ENCODE data around the gene MT1B.
"Not testable (repeated sequence)": the region's sequence is repeated elsewhere in the genome, so short reads cannot be mapped to it uniquely, and the experiment has no call there.

Gene MT1B

DNA sequence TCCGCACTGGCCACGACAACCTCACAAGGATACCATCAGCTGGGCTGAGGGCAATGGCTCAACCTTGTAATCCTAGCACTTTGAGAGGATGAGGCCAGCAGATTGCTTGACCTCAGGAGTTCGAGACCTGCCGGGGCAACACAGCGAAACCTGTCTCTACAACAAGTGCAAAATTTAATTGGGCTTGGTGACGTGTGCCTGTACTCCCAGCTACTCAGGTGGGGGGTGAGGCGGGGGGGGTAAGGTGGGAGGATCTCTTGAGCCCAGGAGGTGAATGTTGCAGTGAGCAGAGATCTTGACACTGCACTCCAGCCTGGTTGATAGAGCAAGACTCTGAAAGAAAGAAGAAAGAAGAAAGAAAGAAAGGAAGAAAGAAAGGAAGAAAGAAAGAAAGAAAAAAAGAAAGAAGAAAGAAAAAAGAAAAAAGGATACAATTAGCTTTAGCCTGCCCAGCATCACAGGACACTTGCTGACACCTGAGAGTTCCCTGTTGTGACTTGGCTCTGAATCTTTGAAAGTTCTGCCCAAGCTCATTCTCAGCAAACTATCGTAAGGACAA lies 31.3 kb upstream of the MT1B start:
- H3K4me2 ChIP-seq (ENCODE audit: insufficient read depth, low read length, poor library complexity, severe bottlenecking): no peak overlapping the region
- peaks cover 0 to 5% of the 10 kb centered on the region in 2 donors for H3K9me3 ChIP-seq (replicated peaks in 1 of 2; ENCODE audit: control insufficient read depth in 2 of 2, insufficient read depth in 1 of 2, low read depth in 1 of 2, low read length in 2 of 2)
- DNase-seq (ENCODE audit: low spot score): no peak
- H4K8ac ChIP-seq (ENCODE audit: low read depth, low read length): no peak overlapping the region
- H2BK12ac ChIP-seq (ENCODE audit: low read length): no peak overlapping the region
- H3K9ac ChIP-seq (ENCODE audit: low read depth, low read length, poor library complexity): no peak overlapping the region
- no peak overlapping the region for H3K4ac ChIP-seq (ENCODE audit: low read length)
- H3K23ac ChIP-seq (ENCODE audit: low read depth, low read length, poor library complexity): no peak overlapping the region
- H4K91ac ChIP-seq (ENCODE audit: low read depth, low read length, poor library complexity): no peak overlapping the region
- no peak overlapping the region for H3K18ac ChIP-seq (ENCODE audit: low read length)
- no peak overlapping the region for H3K14ac ChIP-seq (ENCODE audit: low read length)
- no peak overlapping the region for H2BK5ac ChIP-seq (ENCODE audit: low read length)
- no peaks in the 10 kb centered on the region for H3K36me3 ChIP-seq (replicated peaks in 1 of 2; ENCODE audit: control insufficient read depth in 2 of 2, insufficient read depth in 2 of 2, low read length in 2 of 2)
- peaks cover 25 to 92% (median 64%) of the 10 kb centered on the region in 3 experiments for H3K27me3 ChIP-seq (ENCODE audit: control insufficient read depth in 3 of 3, insufficient read depth in 3 of 3, low read depth in 1 of 3, low read length in 3 of 3)
- no peak overlapping the region for H3K27ac ChIP-seq (replicated peaks; ENCODE audit: low read length)
- H2BK120ac ChIP-seq (ENCODE audit: low read depth, low read length): no peak overlapping the region
- no peaks in the 10 kb centered on the region for H3K79me1 ChIP-seq (ENCODE audit: low read depth, low read length)
- no peak overlapping the region for H3K4me3 ChIP-seq (ENCODE audit: low read length in 2 of 2)
- H2AFZ ChIP-seq (ENCODE audit: low read length): no peak overlapping the region
- no peak overlapping the region for H2BK15ac ChIP-seq (ENCODE audit: low read length)
- H2AK5ac ChIP-seq (ENCODE audit: low read depth, low read length): no peak overlapping the region
- H3K4me1 ChIP-seq (ENCODE audit: control insufficient read depth in 2 of 2, insufficient read depth in 1 of 2, low read depth in 1 of 2, low read length in 2 of 2): peaks cover 0 to 11% of the 10 kb centered on the region in 2 donors
- WGBS, 2 donors (ENCODE audit: extremely low coverage in 2 of 2, insufficient read length in 2 of 2, insufficient replicate concordance in 1 of 2): no CpG with 5 or more reads among the region's 8 CpGs

DNA sequence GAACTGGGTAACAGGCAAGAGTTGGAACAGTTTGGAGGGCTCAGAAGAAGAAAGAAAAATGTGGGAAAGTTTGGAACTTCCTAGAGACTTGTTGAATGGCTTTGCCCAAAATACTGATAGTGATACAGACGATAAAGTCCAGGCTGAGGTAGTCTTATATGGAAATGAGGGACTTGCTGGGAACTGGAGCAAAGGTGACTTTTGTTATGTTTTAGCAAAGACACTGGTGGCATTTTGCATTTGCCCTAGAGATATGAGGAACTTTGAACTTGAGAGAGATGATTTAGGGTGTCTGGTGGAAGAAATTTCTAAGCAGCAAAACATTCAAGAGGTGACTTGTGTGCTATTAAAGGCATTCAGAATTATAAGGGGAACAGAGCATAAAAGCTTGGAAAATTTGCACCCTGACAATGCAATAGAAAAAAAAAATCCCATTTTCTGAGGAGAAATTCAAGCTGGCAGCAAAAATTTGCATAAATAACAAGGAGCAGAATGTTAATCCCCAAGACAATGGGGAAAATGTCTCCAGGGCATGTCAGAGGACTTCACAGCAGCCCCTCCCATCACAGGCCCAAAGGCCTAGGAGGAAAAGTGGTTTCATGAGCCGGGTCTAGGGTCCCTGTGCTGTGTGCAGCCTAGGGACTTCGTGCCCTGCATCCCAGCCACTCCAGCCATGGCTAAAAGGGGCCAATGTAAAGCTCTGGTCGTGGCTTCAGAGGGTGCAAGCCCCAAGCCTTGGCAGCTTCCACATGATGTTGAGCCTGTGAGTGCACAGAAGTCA lies 29.8 kb upstream of the MT1B start:
- H3K14ac ChIP-seq (ENCODE audit: low read length); DNase-seq (ENCODE audit: low spot score); H3K4ac ChIP-seq (ENCODE audit: low read length); H4K8ac ChIP-seq (ENCODE audit: low read depth, low read length); H3K36me3 ChIP-seq (replicated peaks in 1 of 2; ENCODE audit: control insufficient read depth in 2 of 2, insufficient read depth in 2 of 2, low read length in 2 of 2); H3K23ac ChIP-seq (ENCODE audit: low read depth, low read length, poor library complexity); H2BK5ac ChIP-seq (ENCODE audit: low read length); H3K79me1 ChIP-seq (ENCODE audit: low read depth, low read length); H2BK120ac ChIP-seq (ENCODE audit: low read depth, low read length); H4K91ac ChIP-seq (ENCODE audit: low read depth, low read length, poor library complexity); H3K18ac ChIP-seq (ENCODE audit: low read length); H3K27ac ChIP-seq (replicated peaks; ENCODE audit: low read length); H3K4me3 ChIP-seq (ENCODE audit: low read length in 2 of 2); H2AFZ ChIP-seq (ENCODE audit: low read length); H2AK5ac ChIP-seq (ENCODE audit: low read depth, low read length); H2BK15ac ChIP-seq (ENCODE audit: low read length); H3K9ac ChIP-seq (ENCODE audit: low read depth, low read length, poor library complexity); H3K9me3 ChIP-seq (replicated peaks in 1 of 2; ENCODE audit: control insufficient read depth in 2 of 2, insufficient read depth in 1 of 2, low read depth in 1 of 2, low read length in 2 of 2); H3K4me2 ChIP-seq (ENCODE audit: insufficient read depth, low read length, poor library complexity, severe bottlenecking); H2BK12ac ChIP-seq (ENCODE audit: low read length): not testable (repeated sequence)
- peaks cover 4 to 11% of the 10 kb centered on the region in 2 donors for H3K4me1 ChIP-seq (ENCODE audit: control insufficient read depth in 2 of 2, insufficient read depth in 1 of 2, low read depth in 1 of 2, low read length in 2 of 2)
- no CpG with 5 or more reads among the region's 4 CpGs for WGBS, 2 donors (ENCODE audit: extremely low coverage in 2 of 2, insufficient read length in 2 of 2, insufficient replicate concordance in 1 of 2)
- peaks cover 34 to 93% (median 68%) of the 10 kb centered on the region in 3 experiments for H3K27me3 ChIP-seq (ENCODE audit: control insufficient read depth in 3 of 3, insufficient read depth in 3 of 3, low read depth in 1 of 3, low read length in 3 of 3)

DNA sequence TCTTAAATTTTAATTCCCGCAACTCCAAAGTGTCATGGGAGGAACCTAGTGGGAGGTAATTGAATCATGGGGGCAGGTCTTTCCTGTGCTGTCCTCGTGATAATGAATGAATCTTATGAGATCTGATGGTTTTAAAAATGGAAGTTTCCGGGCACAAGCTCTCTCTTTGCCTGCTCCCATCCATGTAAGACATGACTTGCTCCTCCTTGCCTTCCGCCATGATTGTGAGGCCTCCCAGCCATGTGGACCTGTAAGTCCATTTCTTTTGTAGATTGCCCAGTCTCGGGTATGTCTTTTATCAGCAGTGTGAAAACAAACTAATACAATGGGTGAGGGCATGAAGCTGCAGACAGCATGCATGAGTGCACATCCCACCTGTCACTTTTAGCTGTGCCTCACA lies 28.5 kb upstream of the MT1B start:
- not testable (repeated sequence) for H3K4me3 ChIP-seq (ENCODE audit: low read length in 2 of 2); H3K4ac ChIP-seq (ENCODE audit: low read length); H3K9ac ChIP-seq (ENCODE audit: low read depth, low read length, poor library complexity); H2AK5ac ChIP-seq (ENCODE audit: low read depth, low read length); H3K23ac ChIP-seq (ENCODE audit: low read depth, low read length, poor library complexity); H2BK12ac ChIP-seq (ENCODE audit: low read length); H4K8ac ChIP-seq (ENCODE audit: low read depth, low read length); H2BK120ac ChIP-seq (ENCODE audit: low read depth, low read length); H2BK5ac ChIP-seq (ENCODE audit: low read length); H3K4me2 ChIP-seq (ENCODE audit: insufficient read depth, low read length, poor library complexity, severe bottlenecking); H3K79me1 ChIP-seq (ENCODE audit: low read depth, low read length); DNase-seq (ENCODE audit: low spot score); H3K36me3 ChIP-seq (replicated peaks in 1 of 2; ENCODE audit: control insufficient read depth in 2 of 2, insufficient read depth in 2 of 2, low read length in 2 of 2); H3K14ac ChIP-seq (ENCODE audit: low read length); H2AFZ ChIP-seq (ENCODE audit: low read length); H3K9me3 ChIP-seq (replicated peaks in 1 of 2; ENCODE audit: control insufficient read depth in 2 of 2, insufficient read depth in 1 of 2, low read depth in 1 of 2, low read length in 2 of 2); H2BK15ac ChIP-seq (ENCODE audit: low read length); H3K18ac ChIP-seq (ENCODE audit: low read length); H3K27ac ChIP-seq (replicated peaks; ENCODE audit: low read length); H4K91ac ChIP-seq (ENCODE audit: low read depth, low read length, poor library complexity); H3K4me1 ChIP-seq (ENCODE audit: control insufficient read depth in 2 of 2, insufficient read depth in 1 of 2, low read depth in 1 of 2, low read length in 2 of 2)
- WGBS, 2 donors (ENCODE audit: extremely low coverage in 2 of 2, insufficient read length in 2 of 2, insufficient replicate concordance in 1 of 2): no CpG with 5 or more reads among the region's 5 CpGs
- H3K27me3 ChIP-seq (ENCODE audit: control insufficient read depth in 3 of 3, insufficient read depth in 3 of 3, low read depth in 1 of 3, low read length in 3 of 3): peaks cover 24 to 88% (median 63%) of the 10 kb centered on the region in 3 experiments

DNA sequence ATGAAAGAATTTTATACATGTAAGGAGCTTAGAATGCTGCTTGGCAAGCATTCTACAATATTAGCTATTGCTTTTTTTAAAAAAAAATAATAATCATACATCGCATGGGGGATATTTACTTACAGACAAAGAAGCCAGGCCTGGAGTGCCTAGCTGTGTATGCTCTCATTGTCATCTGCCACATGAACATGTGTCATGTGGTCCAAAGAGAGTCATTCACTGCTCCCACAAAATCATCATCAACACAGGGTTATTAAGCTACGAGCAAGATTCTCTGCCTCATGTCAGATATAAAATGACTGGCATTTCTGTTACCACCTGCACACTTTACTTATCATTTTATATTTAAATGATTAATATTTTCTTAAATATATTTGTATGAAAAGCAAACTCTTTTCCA lies 28.0 kb upstream of the MT1B start:
- H3K4me2 ChIP-seq (ENCODE audit: insufficient read depth, low read length, poor library complexity, severe bottlenecking): no peak overlapping the region
- no peak overlapping the region for H4K91ac ChIP-seq (ENCODE audit: low read depth, low read length, poor library complexity)
- no peaks in the 10 kb centered on the region for H3K36me3 ChIP-seq (replicated peaks in 1 of 2; ENCODE audit: control insufficient read depth in 2 of 2, insufficient read depth in 2 of 2, low read length in 2 of 2)
- peaks cover 4 to 6% of the 10 kb centered on the region in 2 donors for H3K4me1 ChIP-seq (ENCODE audit: control insufficient read depth in 2 of 2, insufficient read depth in 1 of 2, low read depth in 1 of 2, low read length in 2 of 2)
- H3K27me3 ChIP-seq (ENCODE audit: control insufficient read depth in 3 of 3, insufficient read depth in 3 of 3, low read depth in 1 of 3, low read length in 3 of 3): peaks cover 22 to 88% (median 63%) of the 10 kb centered on the region in 3 experiments
- H3K18ac ChIP-seq (ENCODE audit: low read length): no peak overlapping the region
- no peak overlapping the region for H2BK12ac ChIP-seq (ENCODE audit: low read length)
- H3K4ac ChIP-seq (ENCODE audit: low read length): no peak overlapping the region
- no peaks in the 10 kb centered on the region for H3K79me1 ChIP-seq (ENCODE audit: low read depth, low read length)
- no peak overlapping the region for H2BK15ac ChIP-seq (ENCODE audit: low read length)
- no peak overlapping the region for H3K23ac ChIP-seq (ENCODE audit: low read depth, low read length, poor library complexity)
- no peak for DNase-seq (ENCODE audit: low spot score)
- H2AK5ac ChIP-seq (ENCODE audit: low read depth, low read length): no peak overlapping the region
- no peak overlapping the region for H3K14ac ChIP-seq (ENCODE audit: low read length)
- H2BK5ac ChIP-seq (ENCODE audit: low read length): no peak overlapping the region
- H4K8ac ChIP-seq (ENCODE audit: low read depth, low read length): no peak overlapping the region
- H3K4me3 ChIP-seq (ENCODE audit: low read length in 2 of 2): no peak overlapping the region
- H2BK120ac ChIP-seq (ENCODE audit: low read depth, low read length): no peak overlapping the region
- H3K9ac ChIP-seq (ENCODE audit: low read depth, low read length, poor library complexity): no peak overlapping the region
- no CpG with 5 or more reads among the region's 2 CpGs for WGBS, 2 donors (ENCODE audit: extremely low coverage in 2 of 2, insufficient read length in 2 of 2, insufficient replicate concordance in 1 of 2)
- H2AFZ ChIP-seq (ENCODE audit: low read length): no peak overlapping the region
- H3K9me3 ChIP-seq (replicated peaks in 1 of 2; ENCODE audit: control insufficient read depth in 2 of 2, insufficient read depth in 1 of 2, low read depth in 1 of 2, low read length in 2 of 2): no peaks in the 10 kb centered on the region
- H3K27ac ChIP-seq (replicated peaks; ENCODE audit: low read length): no peak overlapping the region
